Head of caudate nucleus (tissue), 42 donors: ENCODE data around the gene C1orf116.
A peak's percentile ranks its signal among the peaks of the same experiment; 100 is the strongest.

Experiments used
- DNase-seq, 42 donors: peaks; one replicate each; pipeline versions ENCODE4 v3.0.0 to v3.0.0-alpha.2; 2020 to 2021; ENCODE audit warnings: mixed read lengths in 7 of 42
- intact Hi-C: fragments of 100-400 bp; cut with DNase I; formaldehyde crosslinking; loops from one replicate; pipeline ENCODE4 v1.15.0; 2022

The C1orf116 gene

GRCh38 chr1:207024202-207025145, 8.1 kb downstream of the C1orf116 start:
- no peak for DNase-seq
- intact Hi-C loops: no loop called here

GRCh38 chr1:207022996-207023679, 9.4 kb downstream of the C1orf116 start:
- intact Hi-C loops: no loop called here
- DNase-seq: no peak

GRCh38 chr1:207021876-207022596, 10.5 kb downstream of the C1orf116 start:
- no peak for DNase-seq
- intact Hi-C loops: no loop called here

DNA sequence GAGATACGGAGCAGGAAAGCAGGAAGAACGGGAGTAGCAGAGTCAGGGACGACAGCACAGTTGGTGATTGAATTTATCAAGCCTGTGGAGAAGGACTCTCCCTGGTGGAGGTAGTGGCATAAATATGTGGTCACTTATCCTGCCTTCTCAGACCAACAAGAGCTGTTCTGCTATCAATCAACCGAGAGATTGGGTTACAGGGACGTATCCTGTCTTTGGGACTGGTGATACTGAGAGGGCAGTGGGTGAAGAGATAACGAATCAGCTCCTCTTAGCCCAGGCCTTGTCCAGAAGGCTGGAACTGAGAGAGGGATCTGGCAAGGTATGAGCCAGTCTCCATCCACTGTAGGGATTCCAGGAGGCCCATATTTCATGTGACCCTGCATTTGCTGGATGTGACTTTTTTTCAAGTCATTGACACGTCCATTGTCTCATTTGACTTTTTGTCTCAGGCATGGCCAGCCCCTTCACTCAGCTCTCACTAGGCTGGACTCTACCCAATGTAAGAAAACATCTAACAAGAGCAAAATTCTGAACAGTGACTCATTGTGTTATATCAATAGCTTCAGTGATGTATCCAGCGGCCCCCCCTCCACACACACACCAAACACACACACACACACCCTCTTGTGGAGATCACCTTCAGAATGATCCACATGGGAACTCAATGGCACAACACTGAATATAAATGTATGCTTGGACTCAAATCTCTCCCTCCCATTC, 11.3 kb downstream of the C1orf116 start:
- intact Hi-C loops: no loop called here
- DNase-seq: peak in 14 of 42 donors; percentile 5 to 59 (median 27)

DNA sequence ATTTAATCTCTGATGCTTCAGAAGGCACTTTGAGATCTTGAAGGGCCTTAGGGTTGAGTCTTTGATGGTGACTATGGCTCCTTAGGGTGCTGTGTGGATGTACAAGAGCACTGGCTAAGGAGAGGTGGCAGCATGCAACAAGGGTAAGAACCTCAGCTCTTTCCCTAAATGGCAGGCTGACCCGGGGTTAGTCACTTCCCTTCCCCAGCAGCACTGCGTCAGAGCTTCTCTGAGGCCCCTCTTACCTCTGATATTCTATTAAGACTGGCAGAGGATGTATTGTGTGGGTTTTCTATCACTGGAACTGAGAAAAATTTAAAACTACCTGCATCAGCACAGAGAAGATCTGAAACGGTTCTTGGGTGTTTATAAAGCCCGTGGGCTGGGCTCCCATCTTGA, 11.8 kb downstream of the C1orf116 start:
- no peak for DNase-seq
- intact Hi-C loops: no loop called here

DNA sequence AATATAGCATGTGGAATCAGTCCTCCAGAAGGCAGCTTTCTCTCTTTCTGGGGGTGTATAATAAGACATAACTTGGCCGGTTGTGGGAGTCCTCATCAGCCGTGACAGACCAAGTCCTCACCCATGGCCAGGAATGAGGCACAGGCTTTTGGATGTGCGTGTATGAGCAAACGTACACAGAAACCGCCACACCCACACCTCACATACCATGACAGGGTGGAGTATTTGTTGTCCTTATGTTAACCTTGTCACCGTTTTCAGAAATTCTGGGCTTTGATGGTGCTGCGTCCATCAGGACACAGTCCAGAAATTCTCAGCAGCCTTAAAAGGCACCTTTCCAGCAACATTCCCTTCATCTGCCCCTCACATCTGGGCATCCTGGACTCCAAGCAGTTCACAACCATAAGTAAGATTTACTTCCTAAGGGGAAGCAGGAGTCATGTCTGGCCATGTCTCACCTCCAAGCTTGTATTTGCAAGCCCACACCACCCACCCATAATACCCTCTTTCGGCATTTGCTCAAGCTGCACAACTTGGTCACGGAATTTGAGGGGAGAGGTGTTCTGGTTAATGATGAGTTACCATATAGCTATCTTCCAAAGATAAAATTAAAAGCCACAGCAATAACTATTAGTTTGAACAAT, 12.4 kb downstream of the C1orf116 start:
- intact Hi-C loops: no loop called here
- no peak for DNase-seq

DNA sequence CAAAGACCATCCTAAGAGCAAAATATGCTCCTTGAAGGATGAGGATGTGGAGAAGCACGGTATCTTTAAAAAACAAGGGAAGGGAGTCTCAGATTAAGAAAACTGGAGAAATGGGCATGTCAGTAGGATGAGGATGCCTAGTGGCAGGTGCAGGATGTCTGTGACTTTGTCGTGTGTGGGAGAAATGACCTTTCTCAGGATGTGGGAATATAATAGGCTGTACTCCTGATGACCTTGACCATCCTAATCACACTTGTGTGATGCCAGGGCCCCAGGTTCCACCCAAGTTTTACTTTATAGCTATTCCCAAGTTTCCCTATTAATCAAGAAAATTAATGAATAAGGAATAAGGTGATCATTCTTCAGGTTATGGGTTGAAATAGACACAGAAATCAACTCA, 12.9 kb downstream of the C1orf116 start:
- no peak for DNase-seq
- intact Hi-C loops: no loop called here

DNA sequence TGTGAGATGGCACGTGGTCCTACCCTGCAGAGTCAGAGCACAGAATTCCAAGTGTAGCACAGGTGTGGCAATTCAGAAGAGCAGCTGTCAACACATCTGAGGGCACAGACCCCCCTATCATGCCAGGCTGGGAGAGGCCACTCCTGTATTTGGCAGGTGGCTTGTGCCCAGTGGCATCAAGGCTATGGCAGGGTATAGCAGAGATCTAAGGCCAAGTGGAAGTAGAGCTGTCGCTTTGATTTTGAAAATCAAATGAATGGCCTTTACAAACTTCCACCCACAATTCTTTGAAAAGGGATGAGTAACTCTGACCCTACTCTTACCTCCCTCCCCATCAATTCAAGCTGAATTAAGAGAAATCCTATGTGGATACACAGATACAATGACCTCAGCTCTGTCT, 13.4 kb downstream of the C1orf116 start:
- intact Hi-C loops: no loop called here
- DNase-seq: no peak

GRCh38 chr1:207018707-207019106, 13.8 kb downstream of the C1orf116 start:
- no peak for DNase-seq
- intact Hi-C loops: no loop called here

DNA sequence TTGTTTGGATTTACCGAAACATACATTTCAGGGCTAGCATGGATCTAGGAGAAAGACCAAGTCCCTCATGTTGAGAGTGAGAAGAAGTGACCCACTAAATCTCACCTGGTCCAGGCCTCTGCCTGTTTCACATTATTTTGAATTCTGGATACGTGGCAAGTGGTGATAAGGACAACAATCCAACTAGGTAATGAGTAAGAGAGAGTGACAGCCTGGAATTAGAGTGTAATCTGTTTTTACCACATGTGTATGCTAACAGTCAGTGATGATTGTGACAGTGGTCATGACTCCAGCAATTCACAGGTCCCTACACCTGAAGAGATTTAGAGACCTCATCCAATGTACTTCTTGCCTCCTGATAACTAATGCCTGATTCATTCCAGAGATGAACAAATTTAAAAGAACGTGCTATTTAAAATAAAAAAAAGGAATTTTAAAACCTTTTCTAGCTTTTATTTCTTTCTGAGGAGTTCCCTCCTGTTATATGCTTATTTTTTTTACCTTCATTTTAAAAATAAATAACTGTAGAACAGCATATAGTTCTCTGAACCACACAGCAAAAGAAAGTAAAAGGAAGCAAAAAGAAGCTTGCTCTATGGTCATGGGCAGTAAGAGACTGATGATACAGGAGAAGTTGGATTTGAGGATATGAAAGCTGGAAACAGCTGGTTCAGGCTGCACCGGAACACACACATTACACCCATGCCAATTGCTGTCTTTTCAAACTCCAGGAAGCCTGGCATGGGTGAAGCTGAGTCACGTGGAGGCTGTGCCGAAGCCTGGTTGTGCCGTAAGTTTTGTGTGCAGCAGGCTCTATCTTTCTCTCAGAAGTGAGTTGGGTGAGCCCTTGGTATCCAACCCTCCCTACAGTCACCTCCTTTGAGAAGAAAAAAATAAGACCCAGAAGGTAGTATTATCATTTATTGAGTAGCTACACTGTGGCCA, 14.7 kb downstream of the C1orf116 start:
- DNase-seq: peak in 18 of 42 donors; percentile 12 to 55 (median 34)
- intact Hi-C loops: no loop called here

GRCh38 chr1:207015791-207016190, 16.8 kb downstream of the C1orf116 start:
- intact Hi-C loops: no loop called here
- no peak for DNase-seq

- intact Hi-C loops: no loop called here
- DNase-seq: no peak
Measured at GRCh38 chr1:207014728-207015127, 17.8 kb downstream of the C1orf116 start.

GRCh38 chr1:207013321-207014085, 19.1 kb downstream of the C1orf116 start:
- intact Hi-C loops: no loop called here
- DNase-seq: no peak

- no peak for DNase-seq
- intact Hi-C loops: no loop called here
Measured at GRCh38 chr1:207010726-207011125, 21.8 kb downstream of the C1orf116 start.

- DNase-seq: no peak
- intact Hi-C loops: no loop called here
Measured at GRCh38 chr1:207009945-207010344, 22.6 kb downstream of the C1orf116 start.

DNA sequence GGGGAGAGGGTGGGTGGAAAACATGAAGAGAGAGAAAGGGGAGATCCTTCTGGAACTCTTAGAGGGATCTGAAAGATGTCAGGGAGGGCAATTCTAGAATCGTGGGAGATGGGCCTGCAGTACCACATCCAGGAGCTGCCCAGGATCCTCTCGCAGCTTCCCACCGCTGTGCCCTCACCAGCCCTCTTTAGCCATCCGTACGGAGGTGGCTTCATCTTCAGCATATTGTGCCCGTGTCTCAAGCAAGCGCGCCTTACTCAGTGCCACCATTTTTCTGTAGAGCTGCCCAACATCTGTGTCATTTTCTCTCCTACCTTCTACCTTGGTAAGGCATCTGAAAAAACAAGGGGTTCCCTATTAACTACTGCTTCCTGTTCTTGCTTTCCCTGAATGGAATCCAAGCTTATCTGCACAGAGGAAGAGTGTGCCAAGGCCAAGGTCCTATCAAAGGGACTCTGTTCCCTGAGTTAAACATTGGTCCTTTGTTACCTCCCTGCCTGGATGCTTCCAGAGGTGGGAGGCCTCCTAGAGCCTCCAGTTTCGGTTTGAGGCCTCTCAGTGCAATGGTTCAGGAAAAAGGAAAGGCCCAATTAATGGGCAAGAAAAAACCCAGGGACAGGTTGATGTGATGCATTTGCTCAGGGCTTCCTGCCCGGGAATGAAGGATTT, 23.2 kb downstream of the C1orf116 start:
- intact Hi-C loops: no loop called here
- no peak for DNase-seq
